ENCODE measurements around the gene PGRMC2.
"Not testable (repeated sequence)": the region's sequence is repeated elsewhere in the genome, so short reads cannot be mapped to it uniquely, and the experiment has no call there.

PGRMC2 gene

DNA sequence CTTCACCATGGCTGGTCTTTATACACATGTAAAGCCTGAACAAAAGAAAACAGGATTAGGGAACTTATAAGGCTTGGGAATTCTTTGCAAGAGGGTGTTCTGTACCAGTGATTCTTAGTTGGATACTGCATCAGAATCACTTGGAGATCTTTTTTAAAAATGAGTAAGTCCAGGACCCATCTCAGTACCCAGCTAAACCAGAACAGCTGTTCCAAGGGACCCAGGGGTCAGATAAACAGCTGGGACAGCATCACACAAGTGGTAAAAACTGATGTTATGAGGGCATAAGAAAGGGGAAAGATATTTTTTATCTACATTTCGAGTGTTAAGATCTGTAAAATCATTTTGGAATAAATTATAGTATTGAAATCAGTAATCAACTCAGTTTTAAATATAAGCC, 16.1 kb downstream of the PGRMC2 start:
- no CpG with 5 or more reads among the region's 1 CpG for WGBS (ENCODE audit: insufficient coverage)
- Histone ChIP-seq H3K36me3 (ENCODE audit: control insufficient read depth in 4 of 4, insufficient read depth in 4 of 4, low read length in 3 of 4) (peaks cover 7 to 26% (median 16%) of the 10 kb centered on the region in 4 experiments), H3K4me3 (ENCODE audit: control insufficient read depth in 1 of 7, extremely low read depth in 1 of 7, insufficient read depth in 4 of 7, low read depth in 2 of 7, low read length in 6 of 7) (no peak overlapping the region), H3K4me1 (ENCODE audit: control extremely low read depth in 1 of 4, control insufficient read depth in 4 of 4, insufficient read depth in 4 of 4, low read length in 3 of 4) (no peaks in the 10 kb centered on the region), H3K27ac (ENCODE audit: insufficient read depth in 1 of 2, low read depth in 1 of 2, low read length in 2 of 2, poor library complexity in 1 of 2, severe bottlenecking in 2 of 2) (no peak overlapping the region), H3K9me3 (ENCODE audit: control extremely low read depth in 1 of 5, control insufficient read depth in 4 of 5, insufficient read depth in 2 of 5, low read depth in 1 of 5, low read length in 4 of 5) (no peaks in the 10 kb centered on the region), H3K27me3 (replicated peaks in 2 of 5; ENCODE audit: control insufficient read depth in 4 of 5, insufficient read depth in 5 of 5, low read length in 4 of 5) (no peaks in the 10 kb centered on the region)
- DNase-seq, result no peak
- POLR2A ChIA-PET, result no interaction called here
- CTCF ChIA-PET, result interaction anchor here (0.7 kb wide), 1 partner anchor 11 kb away, joined by 3 read pairs; no protein-coding TSS in a partner anchor

DNA sequence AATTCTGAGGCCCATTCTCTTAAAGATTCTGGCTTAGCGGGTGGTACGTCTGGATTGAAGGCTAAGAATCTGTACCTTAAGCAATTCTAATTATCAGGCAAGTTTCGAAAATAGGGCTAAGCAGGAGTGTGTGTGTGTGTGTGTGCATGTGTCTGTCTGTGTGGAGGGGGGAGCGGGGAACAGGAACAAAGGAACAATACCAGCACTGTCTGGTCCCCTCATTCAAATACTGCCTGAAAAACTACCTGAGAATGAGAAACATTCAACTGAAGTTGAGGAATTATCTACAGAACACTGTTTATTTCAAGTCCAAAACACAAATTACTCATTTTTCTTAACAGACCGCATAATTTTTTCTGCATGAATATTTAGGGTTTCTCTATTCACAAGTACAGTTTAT, 18.6 kb downstream of the PGRMC2 start:
- ChIA-PET CTCF (no interaction called here), POLR2A (no interaction called here)
- peaks cover 0 to 14% (median 4%) of the 10 kb centered on the region in 5 experiments for H3K9me3 ChIP-seq (ENCODE audit: control extremely low read depth in 1 of 5, control insufficient read depth in 4 of 5, insufficient read depth in 2 of 5, low read depth in 1 of 5, low read length in 4 of 5)
- no peak for DNase-seq
- H3K4me3 ChIP-seq (ENCODE audit: control insufficient read depth in 1 of 7, extremely low read depth in 1 of 7, insufficient read depth in 4 of 7, low read depth in 2 of 7, low read length in 6 of 7), result no peak overlapping the region
- peaks cover 5 to 26% (median 15%) of the 10 kb centered on the region in 4 experiments for H3K36me3 ChIP-seq (ENCODE audit: control insufficient read depth in 4 of 4, insufficient read depth in 4 of 4, low read length in 3 of 4)
- no peaks in the 10 kb centered on the region for H3K4me1 ChIP-seq (ENCODE audit: control extremely low read depth in 1 of 4, control insufficient read depth in 4 of 4, insufficient read depth in 4 of 4, low read length in 3 of 4)
- no peak overlapping the region for H3K27ac ChIP-seq (ENCODE audit: insufficient read depth in 1 of 2, low read depth in 1 of 2, low read length in 2 of 2, poor library complexity in 1 of 2, severe bottlenecking in 2 of 2)
- 100% methylated on average over 3 of the region's 5 CpGs for WGBS (ENCODE audit: insufficient coverage)
- no peaks in the 10 kb centered on the region for H3K27me3 ChIP-seq (replicated peaks in 2 of 5; ENCODE audit: control insufficient read depth in 4 of 5, insufficient read depth in 5 of 5, low read length in 4 of 5)

DNA sequence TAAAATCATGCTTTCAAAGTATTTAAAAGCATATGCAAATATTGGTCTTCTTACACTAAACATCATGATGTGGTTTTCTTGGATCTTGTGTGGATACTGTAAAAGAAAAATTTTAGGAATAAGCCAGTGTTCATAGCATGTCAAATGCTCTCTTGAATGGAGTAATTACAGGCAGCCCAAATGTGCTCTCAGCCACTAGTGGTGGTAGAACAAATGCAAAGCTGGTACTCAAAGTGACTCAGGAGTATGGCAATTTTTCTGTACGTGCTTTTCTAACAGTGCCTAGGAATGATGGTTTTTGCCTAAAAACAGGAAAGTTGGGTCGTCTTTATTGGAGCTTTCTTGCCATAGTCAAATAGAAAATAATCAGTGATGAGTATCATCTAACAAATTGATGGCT, 19.9 kb downstream of the PGRMC2 start:
- CTCF ChIA-PET, result interaction anchor here (0.9 kb wide), 1 partner anchor 37 kb away, joined by 4 read pairs; no protein-coding TSS in a partner anchor
- Histone ChIP-seq H3K4me1 (ENCODE audit: control extremely low read depth in 1 of 4, control insufficient read depth in 4 of 4, insufficient read depth in 4 of 4, low read length in 3 of 4) (no peaks in the 10 kb centered on the region), H3K4me3 (ENCODE audit: control insufficient read depth in 1 of 7, extremely low read depth in 1 of 7, insufficient read depth in 4 of 7, low read depth in 2 of 7, low read length in 6 of 7) (no peak overlapping the region), H3K9me3 (ENCODE audit: control extremely low read depth in 1 of 5, control insufficient read depth in 4 of 5, insufficient read depth in 2 of 5, low read depth in 1 of 5, low read length in 4 of 5) (peaks cover 0 to 14% (median 4%) of the 10 kb centered on the region in 5 experiments), H3K36me3 (ENCODE audit: control insufficient read depth in 4 of 4, insufficient read depth in 4 of 4, low read length in 3 of 4) (peaks cover 5 to 26% (median 14%) of the 10 kb centered on the region in 4 experiments), H3K27ac (ENCODE audit: insufficient read depth in 1 of 2, low read depth in 1 of 2, low read length in 2 of 2, poor library complexity in 1 of 2, severe bottlenecking in 2 of 2) (no peak overlapping the region), H3K27me3 (replicated peaks in 2 of 5; ENCODE audit: control insufficient read depth in 4 of 5, insufficient read depth in 5 of 5, low read length in 4 of 5) (no peaks in the 10 kb centered on the region)
- POLR2A ChIA-PET, result no interaction called here
- no peak for DNase-seq
- WGBS (ENCODE audit: insufficient coverage), result no CpG with 5 or more reads among the region's 2 CpGs

DNA sequence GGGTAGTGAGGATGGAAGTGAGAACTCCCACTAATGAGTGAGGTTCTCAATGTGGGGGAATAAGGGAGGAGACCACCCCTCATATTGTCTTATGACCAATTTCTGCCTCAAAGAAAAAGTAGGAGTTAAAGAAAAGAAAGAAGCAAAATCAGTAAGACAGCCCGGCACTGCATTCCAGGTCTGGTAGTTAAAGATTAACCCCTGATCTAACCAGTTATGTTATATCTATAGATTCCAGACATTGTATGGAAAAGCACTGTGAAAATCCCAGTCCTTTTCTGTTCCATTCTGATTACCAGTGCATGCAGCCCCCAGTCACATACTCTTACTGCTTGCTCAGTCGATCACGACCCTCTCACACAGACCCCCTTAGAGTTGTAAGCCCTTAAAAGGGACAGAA, 20.4 kb downstream of the PGRMC2 start:
- POLR2A ChIA-PET; H3K27ac ChIP-seq (ENCODE audit: insufficient read depth in 1 of 2, low read depth in 1 of 2, low read length in 2 of 2, poor library complexity in 1 of 2, severe bottlenecking in 2 of 2); H3K4me3 ChIP-seq (ENCODE audit: control insufficient read depth in 1 of 7, extremely low read depth in 1 of 7, insufficient read depth in 4 of 7, low read depth in 2 of 7, low read length in 6 of 7); H3K27me3 ChIP-seq (replicated peaks in 2 of 5; ENCODE audit: control insufficient read depth in 4 of 5, insufficient read depth in 5 of 5, low read length in 4 of 5); H3K4me1 ChIP-seq (ENCODE audit: control extremely low read depth in 1 of 4, control insufficient read depth in 4 of 4, insufficient read depth in 4 of 4, low read length in 3 of 4); CTCF ChIA-PET; DNase-seq: not testable (repeated sequence)
- Histone ChIP-seq H3K36me3 (ENCODE audit: control insufficient read depth in 4 of 4, insufficient read depth in 4 of 4, low read length in 3 of 4) (peaks cover 5 to 22% (median 13%) of the 10 kb centered on the region in 4 experiments), H3K9me3 (ENCODE audit: control extremely low read depth in 1 of 5, control insufficient read depth in 4 of 5, insufficient read depth in 2 of 5, low read depth in 1 of 5, low read length in 4 of 5) (peaks cover 0 to 14% (median 4%) of the 10 kb centered on the region in 5 experiments)
- WGBS (ENCODE audit: insufficient coverage), result 100% methylated on average over 2 of the region's 3 CpGs

DNA sequence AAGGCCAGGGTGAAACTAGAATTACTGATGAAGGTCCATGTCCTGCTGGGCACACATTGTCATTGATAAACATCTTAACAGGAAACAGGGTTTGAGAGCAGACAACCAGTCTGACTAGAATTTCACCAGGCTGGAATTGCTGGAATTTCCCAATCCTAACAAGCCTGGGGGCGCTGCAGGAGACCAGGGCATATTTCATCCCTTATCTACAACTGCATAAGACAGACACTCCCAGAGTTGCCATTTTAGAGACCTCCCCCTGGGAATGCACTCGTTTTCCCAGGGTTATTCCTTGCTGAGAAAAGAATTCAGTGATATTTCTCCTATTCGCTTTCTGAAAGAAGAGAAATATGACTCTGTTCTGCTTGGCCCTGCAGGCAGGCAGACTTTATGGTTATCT, 22.1 kb downstream of the PGRMC2 start:
- DNase-seq; H3K27me3 ChIP-seq (replicated peaks in 2 of 5; ENCODE audit: control insufficient read depth in 4 of 5, insufficient read depth in 5 of 5, low read length in 4 of 5); H3K27ac ChIP-seq (ENCODE audit: insufficient read depth in 1 of 2, low read depth in 1 of 2, low read length in 2 of 2, poor library complexity in 1 of 2, severe bottlenecking in 2 of 2); H3K36me3 ChIP-seq (ENCODE audit: control insufficient read depth in 4 of 4, insufficient read depth in 4 of 4, low read length in 3 of 4); H3K4me1 ChIP-seq (ENCODE audit: control extremely low read depth in 1 of 4, control insufficient read depth in 4 of 4, insufficient read depth in 4 of 4, low read length in 3 of 4); H3K4me3 ChIP-seq (ENCODE audit: control insufficient read depth in 1 of 7, extremely low read depth in 1 of 7, insufficient read depth in 4 of 7, low read depth in 2 of 7, low read length in 6 of 7); CTCF ChIA-PET; POLR2A ChIA-PET: not testable (repeated sequence)
- H3K9me3 ChIP-seq (ENCODE audit: control extremely low read depth in 1 of 5, control insufficient read depth in 4 of 5, insufficient read depth in 2 of 5, low read depth in 1 of 5, low read length in 4 of 5), result peaks cover 0 to 14% (median 4%) of the 10 kb centered on the region in 5 experiments
- WGBS (ENCODE audit: insufficient coverage), result 83% methylated on average over 3 of the region's 3 CpGs

DNA sequence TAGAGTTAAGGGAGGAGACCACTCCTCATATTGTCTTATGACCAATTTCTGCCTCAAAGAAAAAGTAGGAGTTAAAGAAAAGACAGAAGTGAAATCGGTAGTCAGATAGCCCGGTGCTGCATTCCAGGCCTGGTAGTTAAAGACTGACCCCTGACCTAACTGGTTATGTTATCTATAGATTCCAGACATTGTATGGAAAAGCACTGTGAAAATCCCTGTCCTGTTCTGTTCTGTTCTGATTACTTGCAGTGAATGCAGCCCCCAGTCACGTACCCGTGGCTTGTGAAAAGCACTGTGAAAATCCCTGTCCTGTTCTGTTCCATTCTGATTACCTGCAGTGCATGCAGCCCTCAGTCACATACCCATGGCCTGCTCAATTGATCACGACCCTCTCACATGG, 27.7 kb downstream of the PGRMC2 start:
- POLR2A ChIA-PET; H3K27me3 ChIP-seq (replicated peaks in 2 of 5; ENCODE audit: control insufficient read depth in 4 of 5, insufficient read depth in 5 of 5, low read length in 4 of 5); DNase-seq; CTCF ChIA-PET; H3K4me1 ChIP-seq (ENCODE audit: control extremely low read depth in 1 of 4, control insufficient read depth in 4 of 4, insufficient read depth in 4 of 4, low read length in 3 of 4); H3K4me3 ChIP-seq (ENCODE audit: control insufficient read depth in 1 of 7, extremely low read depth in 1 of 7, insufficient read depth in 4 of 7, low read depth in 2 of 7, low read length in 6 of 7); H3K36me3 ChIP-seq (ENCODE audit: control insufficient read depth in 4 of 4, insufficient read depth in 4 of 4, low read length in 3 of 4); H3K9me3 ChIP-seq (ENCODE audit: control extremely low read depth in 1 of 5, control insufficient read depth in 4 of 5, insufficient read depth in 2 of 5, low read depth in 1 of 5, low read length in 4 of 5); H3K27ac ChIP-seq (ENCODE audit: insufficient read depth in 1 of 2, low read depth in 1 of 2, low read length in 2 of 2, poor library complexity in 1 of 2, severe bottlenecking in 2 of 2): not testable (repeated sequence)
- 88% methylated on average over 5 of the region's 5 CpGs for WGBS (ENCODE audit: insufficient coverage)

DNA sequence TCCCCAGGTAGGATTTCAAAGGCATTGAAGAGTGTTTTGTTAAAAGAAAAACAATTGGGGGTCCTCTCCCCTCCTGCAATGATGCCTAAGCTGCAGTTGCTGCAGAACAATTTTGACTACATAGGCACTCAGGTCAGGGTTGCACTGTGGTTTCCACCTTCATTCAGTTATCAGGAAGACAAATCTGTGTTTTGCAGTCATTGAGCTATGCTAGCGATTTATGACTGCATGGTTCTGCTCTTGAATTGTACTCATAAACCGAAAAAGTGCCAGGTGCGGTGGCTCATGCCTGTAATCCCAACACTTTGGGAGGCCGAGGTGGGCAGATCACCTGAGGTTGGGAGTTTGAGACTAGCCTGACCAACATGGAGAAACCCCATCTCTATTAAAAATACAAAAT, 29.4 kb downstream of the PGRMC2 start:
- 88% methylated on average over 1 of the region's 4 CpGs for WGBS (ENCODE audit: insufficient coverage)
- H3K9me3 ChIP-seq (ENCODE audit: control extremely low read depth in 1 of 5, control insufficient read depth in 4 of 5, insufficient read depth in 2 of 5, low read depth in 1 of 5, low read length in 4 of 5); H3K27ac ChIP-seq (ENCODE audit: insufficient read depth in 1 of 2, low read depth in 1 of 2, low read length in 2 of 2, poor library complexity in 1 of 2, severe bottlenecking in 2 of 2); H3K27me3 ChIP-seq (replicated peaks in 2 of 5; ENCODE audit: control insufficient read depth in 4 of 5, insufficient read depth in 5 of 5, low read length in 4 of 5); H3K4me1 ChIP-seq (ENCODE audit: control extremely low read depth in 1 of 4, control insufficient read depth in 4 of 4, insufficient read depth in 4 of 4, low read length in 3 of 4); CTCF ChIA-PET; H3K36me3 ChIP-seq (ENCODE audit: control insufficient read depth in 4 of 4, insufficient read depth in 4 of 4, low read length in 3 of 4); DNase-seq; POLR2A ChIA-PET; H3K4me3 ChIP-seq (ENCODE audit: control insufficient read depth in 1 of 7, extremely low read depth in 1 of 7, insufficient read depth in 4 of 7, low read depth in 2 of 7, low read length in 6 of 7): not testable (repeated sequence)
